GM12801 (cell line): ENCODE data around the gene POU2AF3.

Experiments used
- TF ChIP-seq, protein P1 (sequence below): IDR thresholded peaks from one replicate; pipeline ENCODE4 v1.5.1; 2011; ENCODE audit warnings: control low read depth; ENCODE audit not compliant: insufficient read length; ENCODE audit errors: extremely low read depth

Gene POU2AF3

DNA sequence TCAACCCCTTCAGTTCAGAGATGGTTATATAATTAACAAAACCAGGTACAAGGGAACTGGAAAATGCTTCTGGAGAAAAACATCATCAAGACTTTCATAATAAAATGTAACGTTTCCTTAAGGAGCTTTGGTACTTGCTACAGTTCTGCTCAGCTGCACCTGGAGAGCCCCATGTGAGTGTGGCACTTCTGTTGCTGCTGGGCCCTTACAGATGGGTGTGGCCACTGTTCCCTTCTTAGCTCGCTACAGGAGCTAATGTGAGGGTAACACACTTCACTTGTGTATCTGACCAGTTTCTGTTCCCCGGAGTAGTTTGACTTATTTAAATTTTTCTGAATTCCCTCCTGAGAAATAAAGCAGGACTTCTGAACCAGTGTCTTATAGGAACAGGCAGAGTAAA, 4.0 kb downstream of the POU2AF3 start:
- TF ChIP-seq, protein P1, sequence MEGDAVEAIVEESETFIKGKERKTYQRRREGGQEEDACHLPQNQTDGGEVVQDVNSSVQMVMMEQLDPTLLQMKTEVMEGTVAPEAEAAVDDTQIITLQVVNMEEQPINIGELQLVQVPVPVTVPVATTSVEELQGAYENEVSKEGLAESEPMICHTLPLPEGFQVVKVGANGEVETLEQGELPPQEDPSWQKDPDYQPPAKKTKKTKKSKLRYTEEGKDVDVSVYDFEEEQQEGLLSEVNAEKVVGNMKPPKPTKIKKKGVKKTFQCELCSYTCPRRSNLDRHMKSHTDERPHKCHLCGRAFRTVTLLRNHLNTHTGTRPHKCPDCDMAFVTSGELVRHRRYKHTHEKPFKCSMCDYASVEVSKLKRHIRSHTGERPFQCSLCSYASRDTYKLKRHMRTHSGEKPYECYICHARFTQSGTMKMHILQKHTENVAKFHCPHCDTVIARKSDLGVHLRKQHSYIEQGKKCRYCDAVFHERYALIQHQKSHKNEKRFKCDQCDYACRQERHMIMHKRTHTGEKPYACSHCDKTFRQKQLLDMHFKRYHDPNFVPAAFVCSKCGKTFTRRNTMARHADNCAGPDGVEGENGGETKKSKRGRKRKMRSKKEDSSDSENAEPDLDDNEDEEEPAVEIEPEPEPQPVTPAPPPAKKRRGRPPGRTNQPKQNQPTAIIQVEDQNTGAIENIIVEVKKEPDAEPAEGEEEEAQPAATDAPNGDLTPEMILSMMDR: no peak

DNA sequence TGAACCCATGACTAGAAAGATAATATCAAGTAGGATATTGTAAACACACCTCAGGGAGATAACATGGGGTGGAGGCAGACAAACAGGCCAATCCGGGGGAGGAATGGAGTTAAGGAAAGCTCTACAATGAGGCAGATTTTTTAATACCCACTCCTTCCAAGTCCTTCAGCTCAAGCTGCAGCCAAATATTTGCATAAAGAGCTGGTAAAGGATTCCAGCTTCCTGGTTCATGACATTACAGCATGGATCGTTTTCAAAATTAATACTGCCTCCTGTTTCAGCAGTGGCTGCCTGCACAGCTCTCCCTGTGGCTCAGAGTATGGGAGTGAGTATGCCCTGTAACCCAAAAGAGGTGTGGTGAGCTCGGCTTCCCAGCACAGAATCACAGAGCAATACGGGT, 5.1 kb downstream of the POU2AF3 start:
- TF ChIP-seq, protein P1: no peak

DNA sequence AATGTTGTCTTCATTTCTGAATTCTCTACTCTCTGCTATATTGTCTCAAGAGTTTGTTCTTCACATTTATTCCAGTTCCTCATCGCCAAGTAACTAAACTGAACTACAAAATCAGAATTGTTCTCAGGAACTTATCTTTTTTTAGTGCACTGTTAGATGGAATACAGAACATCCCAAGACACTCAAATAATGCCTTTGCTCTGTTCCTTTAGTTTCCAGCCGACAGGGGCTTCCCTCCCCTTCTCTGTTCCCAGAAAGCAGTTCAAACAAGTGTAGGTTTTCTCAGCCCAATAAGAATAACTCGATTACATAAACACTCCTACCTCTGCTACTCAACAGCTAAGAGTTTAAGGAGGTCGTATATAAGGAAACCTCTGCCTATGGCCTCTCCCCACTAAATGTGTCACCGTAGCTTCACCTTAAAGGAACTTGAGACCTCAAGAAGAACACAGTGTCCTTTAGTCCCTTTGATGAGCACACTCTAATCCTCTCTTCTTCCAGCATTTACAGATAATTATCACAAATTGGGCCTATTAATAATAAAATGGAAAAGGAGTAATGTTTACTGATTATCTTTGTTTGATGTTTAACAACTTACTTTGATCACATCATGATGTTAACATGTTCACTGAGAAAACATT, 6.9 kb downstream of the POU2AF3 start:
- TF ChIP-seq, protein P1: no peak

DNA sequence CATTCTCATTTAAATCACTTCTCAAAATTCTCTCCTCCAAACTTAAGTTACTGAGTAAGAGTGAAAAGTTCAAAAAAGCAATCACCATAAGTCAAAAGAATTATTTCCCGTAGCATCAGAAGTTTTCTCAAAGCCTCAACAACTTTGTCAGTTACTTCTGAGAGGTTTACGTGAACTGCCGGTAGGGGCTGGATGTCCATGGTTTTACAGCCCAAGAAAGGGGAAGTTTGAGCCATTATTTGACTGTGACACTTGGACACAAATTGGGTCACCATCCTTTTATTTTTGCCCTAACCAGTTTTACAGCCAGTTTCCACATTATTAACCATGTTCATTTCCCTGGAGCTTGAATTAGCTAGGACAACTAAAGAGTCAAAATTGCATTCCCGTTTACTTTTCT, 7.5 kb downstream of the POU2AF3 start:
- TF ChIP-seq, protein P1: no peak

DNA sequence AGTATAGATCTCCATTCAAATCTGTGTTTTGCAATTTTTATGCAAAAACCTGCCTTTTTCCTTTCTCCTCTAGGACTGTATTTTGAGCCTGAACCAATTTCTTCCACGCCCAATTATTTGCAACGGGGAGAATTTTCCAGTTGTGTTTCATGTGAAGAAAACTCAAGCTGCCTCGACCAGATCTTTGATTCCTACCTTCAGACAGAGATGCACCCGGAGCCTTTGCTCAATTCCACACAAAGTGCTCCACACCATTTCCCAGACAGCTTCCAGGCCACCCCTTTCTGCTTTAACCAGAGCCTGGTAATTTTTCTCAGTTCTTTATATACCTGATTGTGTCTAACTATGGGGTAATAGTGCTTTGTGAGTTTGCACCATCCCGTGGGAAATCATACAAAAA, 8.0 kb downstream of the POU2AF3 start:
- TF ChIP-seq, protein P1: no peak

DNA sequence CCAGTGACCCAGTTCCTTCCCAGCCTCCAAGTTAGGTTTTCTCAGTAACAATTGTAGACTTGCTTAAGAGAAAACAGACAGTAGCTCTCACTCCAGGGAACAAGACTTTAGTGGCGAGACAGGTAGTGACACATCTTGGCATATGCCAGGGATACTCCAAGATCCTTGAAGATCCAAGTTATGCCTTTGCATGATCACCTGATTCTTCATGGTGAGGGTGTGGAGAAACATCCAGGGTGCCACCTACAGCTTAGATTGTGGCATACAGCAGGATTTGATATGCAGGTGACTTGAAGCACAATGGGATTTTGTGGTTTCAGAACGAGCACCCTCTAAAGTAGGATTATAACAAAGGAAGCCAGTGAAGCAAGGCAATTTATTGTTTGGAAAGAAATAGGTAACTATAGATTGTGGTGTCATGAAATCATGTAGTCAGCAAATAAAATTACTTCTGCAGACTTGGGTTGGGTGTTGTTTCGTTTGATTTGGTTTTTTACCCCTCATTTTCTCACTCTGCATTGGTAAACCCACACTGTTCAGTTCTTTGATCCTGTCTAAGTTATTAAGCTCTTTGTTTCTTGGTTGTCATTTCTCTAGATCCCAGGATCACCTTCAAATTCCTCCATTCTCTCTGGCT, 9.2 kb downstream of the POU2AF3 start:
- TF ChIP-seq, protein P1: no peak

DNA sequence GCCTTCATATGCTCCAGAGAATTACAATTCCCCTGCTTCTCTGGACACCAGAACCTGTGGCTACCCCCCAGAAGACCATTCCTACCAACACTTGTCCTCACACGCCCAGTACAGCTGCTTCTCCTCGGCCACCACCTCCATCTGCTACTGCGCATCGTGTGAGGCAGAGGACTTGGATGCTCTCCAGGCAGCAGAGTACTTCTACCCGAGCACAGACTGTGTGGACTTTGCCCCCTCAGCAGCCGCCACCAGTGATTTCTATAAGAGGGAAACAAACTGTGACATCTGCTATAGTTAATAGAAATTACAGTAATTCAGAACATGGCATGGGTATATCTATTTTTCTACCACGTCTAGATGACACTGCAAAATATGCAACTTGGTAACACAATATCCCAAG, 9.8 kb downstream of the POU2AF3 start:
- TF ChIP-seq, protein P1: no peak
